ENCODE results near the gene ATAD5.

Gene ATAD5

DNA sequence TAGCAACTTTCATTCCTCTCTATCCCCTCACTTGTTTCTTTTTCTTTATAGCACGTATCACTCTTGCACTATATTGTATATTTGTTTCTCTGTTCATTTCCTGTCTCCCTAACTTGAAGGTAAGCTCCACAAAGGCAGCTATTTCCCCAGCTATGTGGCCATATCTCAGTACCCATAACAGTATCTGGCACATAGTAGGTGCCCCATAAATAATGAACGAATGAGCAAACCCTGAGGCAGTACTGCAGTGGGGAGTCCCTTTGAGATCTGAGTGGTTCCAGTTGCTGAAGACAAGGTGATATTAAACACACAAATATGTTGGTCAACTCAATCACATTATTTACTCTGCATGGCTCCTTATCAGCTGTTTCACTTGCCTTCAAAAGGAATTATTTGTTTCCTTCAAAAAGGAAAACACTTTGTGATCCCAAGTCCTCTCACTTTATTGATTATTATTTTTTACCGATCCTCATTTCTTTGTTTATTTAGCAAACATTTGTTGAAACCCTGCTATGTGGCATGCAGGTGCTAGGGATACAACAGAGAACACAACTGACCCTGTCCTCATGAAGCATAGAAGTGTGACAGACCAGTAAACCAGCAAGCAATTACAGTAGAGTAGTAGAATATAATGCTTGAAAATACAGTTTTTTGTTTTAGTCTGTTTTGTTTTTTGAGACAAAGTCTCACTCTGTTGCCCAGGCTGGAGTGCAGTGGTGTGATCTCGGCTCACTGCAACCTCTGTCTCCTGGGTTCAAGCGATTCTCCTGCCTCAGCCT, 84.3 kb downstream of the ATAD5 start:
- Histone ChIP-seq H3K27ac (ENCODE audit: low read length) (no peak overlapping the region), H3K4me3 (ENCODE audit: low read length) (no peak overlapping the region), H3K27me3 (ENCODE audit: low read depth, low read length) (0 out of 2 replicates have a peak, but pooled peaks cover 8% of the 10 kb centered on the region), H3K36me3 (replicated peaks; ENCODE audit: low read depth, low read length) (no peaks in the 10 kb centered on the region), H3K4me2 (ENCODE audit: low read length) (no peak overlapping the region), H3K9ac (ENCODE audit: low read length) (no peak overlapping the region), H4K20me1 (ENCODE audit: insufficient read depth, low read length) (no peaks in the 10 kb centered on the region), H3K4me1 (ENCODE audit: low read length) (peaks cover 2% of the 10 kb centered on the region), H2AFZ (ENCODE audit: low read depth, low read length) (no peak overlapping the region), H3K79me2 (ENCODE audit: low read length) (no peaks in the 10 kb centered on the region), H3K9me3 (ENCODE audit: insufficient read depth, low read length) (no peaks in the 10 kb centered on the region)
- TF ChIP-seq, protein P1, sequence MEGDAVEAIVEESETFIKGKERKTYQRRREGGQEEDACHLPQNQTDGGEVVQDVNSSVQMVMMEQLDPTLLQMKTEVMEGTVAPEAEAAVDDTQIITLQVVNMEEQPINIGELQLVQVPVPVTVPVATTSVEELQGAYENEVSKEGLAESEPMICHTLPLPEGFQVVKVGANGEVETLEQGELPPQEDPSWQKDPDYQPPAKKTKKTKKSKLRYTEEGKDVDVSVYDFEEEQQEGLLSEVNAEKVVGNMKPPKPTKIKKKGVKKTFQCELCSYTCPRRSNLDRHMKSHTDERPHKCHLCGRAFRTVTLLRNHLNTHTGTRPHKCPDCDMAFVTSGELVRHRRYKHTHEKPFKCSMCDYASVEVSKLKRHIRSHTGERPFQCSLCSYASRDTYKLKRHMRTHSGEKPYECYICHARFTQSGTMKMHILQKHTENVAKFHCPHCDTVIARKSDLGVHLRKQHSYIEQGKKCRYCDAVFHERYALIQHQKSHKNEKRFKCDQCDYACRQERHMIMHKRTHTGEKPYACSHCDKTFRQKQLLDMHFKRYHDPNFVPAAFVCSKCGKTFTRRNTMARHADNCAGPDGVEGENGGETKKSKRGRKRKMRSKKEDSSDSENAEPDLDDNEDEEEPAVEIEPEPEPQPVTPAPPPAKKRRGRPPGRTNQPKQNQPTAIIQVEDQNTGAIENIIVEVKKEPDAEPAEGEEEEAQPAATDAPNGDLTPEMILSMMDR (IDR thresholded peaks at IDR 0.05; ENCODE audit: low read depth, low read length) = no peak
- no peak for TF ChIP-seq EZH2phosphoT487 (IDR thresholded peaks at IDR 0.05; ENCODE audit: low read depth)

DNA sequence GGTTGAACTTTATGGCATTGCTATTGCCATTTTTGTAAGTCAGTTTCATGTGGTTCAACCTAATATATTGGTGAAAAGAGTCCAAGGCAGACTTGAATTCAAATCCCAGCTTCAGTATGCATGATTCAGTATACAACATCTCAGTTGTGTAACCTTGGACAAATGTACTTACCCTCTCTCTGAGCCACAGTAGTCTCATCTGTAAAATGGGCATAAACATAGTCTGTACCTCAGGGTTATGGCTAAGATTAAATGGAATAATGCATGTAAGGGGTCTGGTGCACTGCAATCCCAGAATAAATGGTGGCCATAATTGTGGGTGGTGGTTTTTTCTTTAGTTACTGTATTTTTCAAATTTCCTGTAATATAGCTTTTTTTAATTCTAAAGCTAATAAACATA, 85.3 kb downstream of the ATAD5 start:
- H4K20me1 ChIP-seq (ENCODE audit: insufficient read depth, low read length) = no peaks in the 10 kb centered on the region
- H3K36me3 ChIP-seq (replicated peaks; ENCODE audit: low read depth, low read length) = no peaks in the 10 kb centered on the region
- H3K27ac ChIP-seq (ENCODE audit: low read length) = no peak overlapping the region
- H3K9ac ChIP-seq (ENCODE audit: low read length) = no peak overlapping the region
- H3K4me2 ChIP-seq (ENCODE audit: low read length) = no peak overlapping the region
- TF ChIP-seq EZH2phosphoT487 (IDR thresholded peaks at IDR 0.05; ENCODE audit: low read depth) = no peak
- TF ChIP-seq, protein P1 (IDR thresholded peaks at IDR 0.05; ENCODE audit: low read depth, low read length) = no peak
- H3K9me3 ChIP-seq (ENCODE audit: insufficient read depth, low read length) = no peaks in the 10 kb centered on the region
- 0 out of 2 replicates have a peak, but pooled peaks cover 8% of the 10 kb centered on the region for H3K27me3 ChIP-seq (ENCODE audit: low read depth, low read length)
- no peak overlapping the region for H3K4me3 ChIP-seq (ENCODE audit: low read length)
- no peaks in the 10 kb centered on the region for H3K79me2 ChIP-seq (ENCODE audit: low read length)
- H3K4me1 ChIP-seq (ENCODE audit: low read length) = peaks cover 7% of the 10 kb centered on the region
- no peak overlapping the region for H2AFZ ChIP-seq (ENCODE audit: low read depth, low read length)

GRCh38 chr17:30920282-30920681, 88.5 kb downstream of the ATAD5 start:
- Histone ChIP-seq H3K36me3 (replicated peaks; ENCODE audit: low read depth, low read length) (no peaks in the 10 kb centered on the region), H3K9ac (ENCODE audit: low read length) (no peak overlapping the region), H3K9me3 (ENCODE audit: insufficient read depth, low read length) (no peaks in the 10 kb centered on the region), H3K4me2 (ENCODE audit: low read length) (no peak overlapping the region), H4K20me1 (ENCODE audit: insufficient read depth, low read length) (no peaks in the 10 kb centered on the region), H3K27me3 (ENCODE audit: low read depth, low read length) (peaks cover 18% of the 10 kb centered on the region; the same call in 1 of the 2 replicates), H3K4me3 (ENCODE audit: low read length) (no peak overlapping the region), H3K27ac (ENCODE audit: low read length) (no peak overlapping the region), H3K79me2 (ENCODE audit: low read length) (no peaks in the 10 kb centered on the region), H3K4me1 (ENCODE audit: low read length) (peaks cover 11% of the 10 kb centered on the region), H2AFZ (ENCODE audit: low read depth, low read length) (no peak overlapping the region)
- TF ChIP-seq EZH2phosphoT487 (IDR thresholded peaks at IDR 0.05; ENCODE audit: low read depth) = no peak
- TF ChIP-seq, protein P1 (IDR thresholded peaks at IDR 0.05; ENCODE audit: low read depth, low read length) = no peak

DNA sequence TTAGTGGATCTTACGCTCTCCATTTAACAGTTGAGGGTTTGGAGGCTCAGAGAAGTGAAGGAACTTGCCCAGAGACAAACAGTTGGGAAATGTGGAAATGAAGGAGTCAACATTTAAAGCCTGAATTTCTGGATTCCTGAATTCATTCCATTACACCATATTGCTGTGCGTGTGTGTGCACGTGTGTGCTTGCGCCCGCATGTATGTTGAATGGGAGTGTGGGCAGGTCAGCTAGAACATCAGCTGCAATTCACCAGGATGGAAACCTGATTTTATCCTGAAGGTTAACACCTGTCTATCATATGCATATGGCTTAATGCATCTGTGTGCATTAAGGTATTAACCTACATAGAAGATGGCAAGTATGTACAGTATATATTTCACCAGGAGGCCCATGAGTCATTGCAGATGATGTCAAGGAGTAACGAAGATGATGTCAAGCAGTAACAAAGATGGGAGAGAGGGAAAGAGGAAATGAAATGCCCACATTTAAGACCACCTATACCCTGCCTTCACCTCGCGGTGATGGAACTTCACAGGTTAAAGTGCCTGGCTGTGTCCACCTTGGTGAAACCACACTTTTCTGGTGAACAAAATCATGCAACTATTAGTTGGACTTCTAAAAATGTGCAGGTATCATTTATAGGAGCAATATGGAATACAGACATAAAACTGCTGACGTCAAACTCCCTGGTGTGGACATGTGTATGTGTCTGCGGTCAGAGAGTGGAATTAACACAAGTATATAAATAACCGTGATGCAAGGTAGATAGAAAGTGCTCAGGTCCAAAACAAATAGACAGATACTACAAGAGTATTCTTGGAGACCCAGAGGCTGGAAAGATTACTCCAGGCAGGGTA, 89.1 kb downstream of the ATAD5 start:
- peak overlapping the region; percentile 58 for H3K9ac ChIP-seq (ENCODE audit: low read length)
- H3K4me3 ChIP-seq (ENCODE audit: low read length) = peak overlapping the region; percentile 83
- H3K4me1 ChIP-seq (ENCODE audit: low read length) = peaks cover 11% of the 10 kb centered on the region
- H3K9me3 ChIP-seq (ENCODE audit: insufficient read depth, low read length) = no peaks in the 10 kb centered on the region
- H2AFZ ChIP-seq (ENCODE audit: low read depth, low read length) = peak overlapping the region; percentile 95; the same call in 1 of the 2 replicates
- no peaks in the 10 kb centered on the region for H3K79me2 ChIP-seq (ENCODE audit: low read length)
- no peaks in the 10 kb centered on the region for H4K20me1 ChIP-seq (ENCODE audit: insufficient read depth, low read length)
- peak overlapping the region; percentile 91 for H3K4me2 ChIP-seq (ENCODE audit: low read length)
- no peak overlapping the region for H3K27ac ChIP-seq (ENCODE audit: low read length)
- TF ChIP-seq, protein P1 (IDR thresholded peaks at IDR 0.05; ENCODE audit: low read depth, low read length) = no peak
- no peak for TF ChIP-seq EZH2phosphoT487 (IDR thresholded peaks at IDR 0.05; ENCODE audit: low read depth)
- H3K27me3 ChIP-seq (ENCODE audit: low read depth, low read length) = peaks cover 18% of the 10 kb centered on the region; the same call in 1 of the 2 replicates
- H3K36me3 ChIP-seq (replicated peaks; ENCODE audit: low read depth, low read length) = no peaks in the 10 kb centered on the region

Measured in OCI-LY3 (cell line).